ENCODE results near the gene GPR142.
"Not testable (repeated sequence)": the region's sequence is repeated elsewhere in the genome, so short reads cannot be mapped to it uniquely, and the experiment has no call there.

GPR142 gene

DNA sequence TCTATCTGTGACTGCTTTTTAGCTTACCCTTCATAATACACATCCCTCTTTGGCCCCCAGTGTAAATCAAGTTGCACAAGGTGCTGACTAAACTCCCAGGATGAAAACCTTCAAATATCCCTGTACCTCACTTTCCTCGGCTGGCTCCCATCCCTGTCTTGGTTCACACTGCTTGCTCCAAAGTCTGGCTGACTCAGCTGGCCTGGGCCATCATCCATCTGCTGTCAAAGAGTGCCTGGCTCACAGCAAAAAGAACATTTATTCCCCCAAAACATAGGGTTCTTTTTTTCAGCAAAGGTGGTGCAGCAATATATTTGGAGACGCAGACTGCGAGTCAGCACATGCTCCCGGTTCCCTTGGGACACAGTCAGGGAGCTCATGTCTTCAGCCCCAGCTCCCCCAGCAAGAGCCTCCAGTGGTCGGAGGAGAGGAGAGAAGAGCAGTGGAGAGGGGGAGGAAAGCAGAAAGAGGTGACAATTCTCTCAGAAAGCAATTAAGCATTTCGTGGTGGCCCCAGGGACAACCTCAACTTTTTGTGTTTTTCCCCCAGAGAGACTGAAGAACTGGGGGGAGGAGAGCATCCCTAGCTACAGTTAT, 26.1 kb downstream of the GPR142 start:
- no peak for DNase-seq (ENCODE audit: low read depth in 2 of 2)

DNA sequence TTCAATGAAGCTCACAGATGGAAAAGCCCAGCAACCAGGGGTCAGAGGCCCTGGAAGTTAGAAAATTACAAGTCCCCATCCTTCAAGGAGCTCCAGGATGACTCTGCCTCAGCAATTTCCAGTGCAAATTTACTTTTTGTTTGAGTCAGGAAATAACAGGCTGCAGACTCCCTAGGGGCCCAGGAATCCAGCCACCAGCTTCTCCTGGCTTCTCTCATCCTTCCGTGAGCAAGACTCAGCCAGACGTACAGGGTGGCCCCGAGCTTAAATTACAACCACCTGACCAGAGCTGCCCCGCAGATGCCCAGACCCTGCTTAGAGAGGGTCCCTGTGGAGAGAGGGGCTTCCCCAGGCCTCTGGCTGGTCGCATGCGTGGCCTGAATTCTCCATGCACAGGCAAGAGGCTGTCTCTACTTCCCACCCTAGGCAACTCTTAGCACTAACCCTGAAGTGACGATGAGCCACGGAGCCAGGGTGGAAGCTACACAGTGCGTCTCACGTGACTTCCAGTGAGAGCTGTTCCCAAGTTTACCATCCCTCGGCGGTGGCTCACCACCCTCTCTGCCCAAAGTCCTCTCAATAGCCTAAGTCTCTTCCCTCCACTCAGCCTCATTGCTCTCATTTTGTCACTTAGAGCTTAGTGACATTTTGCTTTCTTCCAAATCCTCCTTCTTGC, 27.1 kb downstream of the GPR142 start:
- no peak for DNase-seq (ENCODE audit: low read depth in 2 of 2)

- DNase-seq (ENCODE audit: low read depth in 2 of 2), result no peak
These were observed 27.7 kb downstream of the GPR142 start for GRCh38 chr17:74394977-74395376.

DNA sequence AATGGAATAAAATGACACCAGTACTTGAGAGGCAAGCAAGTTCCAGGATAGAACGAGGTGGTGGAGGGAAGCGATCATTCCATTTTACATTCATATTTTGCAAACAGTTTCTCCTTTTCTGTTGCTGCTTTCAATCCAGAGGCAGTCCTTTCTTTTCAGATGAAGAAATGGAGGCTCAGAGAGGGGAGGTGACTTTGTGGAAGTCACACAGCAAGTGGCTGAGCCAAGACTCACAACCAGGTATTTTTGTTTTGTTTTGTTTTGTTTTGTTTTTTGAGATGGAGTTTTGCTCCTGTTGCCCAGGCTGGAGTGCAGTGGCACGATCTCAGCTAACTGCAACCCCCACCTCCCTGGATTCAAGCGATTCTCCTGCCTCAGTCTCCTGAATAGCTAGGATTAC, 29.3 kb downstream of the GPR142 start:
- no peak for DNase-seq (ENCODE audit: low read depth in 2 of 2)

DNA sequence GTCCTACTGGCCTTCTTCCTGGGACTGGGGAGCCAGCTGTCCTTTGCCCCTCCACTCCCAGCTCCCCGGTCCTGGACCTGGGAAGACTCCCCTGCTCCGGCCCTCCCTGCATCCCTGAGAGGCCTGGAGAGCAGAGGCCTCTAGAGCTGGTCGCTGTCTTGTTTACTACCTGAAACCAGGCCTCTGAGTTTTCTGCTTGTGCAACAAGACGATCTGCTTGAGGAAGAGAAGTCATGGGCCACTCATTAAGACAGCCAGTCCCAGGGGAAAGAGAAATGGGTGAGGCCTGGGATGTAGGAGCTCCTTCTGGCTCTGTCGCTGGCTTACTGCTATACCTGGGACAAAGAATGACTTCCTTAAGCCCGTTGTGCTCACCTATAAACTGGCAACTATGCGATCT, 34.7 kb downstream of the GPR142 start:
- DNase-seq (ENCODE audit: low read depth in 2 of 2), result no peak

- no peak for DNase-seq (ENCODE audit: low read depth in 2 of 2)
These were observed 36.3 kb downstream of the GPR142 start for GRCh38 chr17:74403512-74404137.

- no peak for DNase-seq (ENCODE audit: low read depth in 2 of 2)
These were observed 36.9 kb downstream of the GPR142 start for GRCh38 chr17:74404218-74404617.

- no peak for DNase-seq (ENCODE audit: low read depth in 2 of 2)
These were observed 37.5 kb downstream of the GPR142 start for GRCh38 chr17:74404789-74405188.

GRCh38 chr17:74405311-74405710, 38.0 kb downstream of the GPR142 start:
- not testable (repeated sequence) for DNase-seq (ENCODE audit: low read depth in 2 of 2)

- no peak for DNase-seq (ENCODE audit: low read depth in 2 of 2)
These were observed 40.1 kb downstream of the GPR142 start for GRCh38 chr17:74407384-74407783.

DNA sequence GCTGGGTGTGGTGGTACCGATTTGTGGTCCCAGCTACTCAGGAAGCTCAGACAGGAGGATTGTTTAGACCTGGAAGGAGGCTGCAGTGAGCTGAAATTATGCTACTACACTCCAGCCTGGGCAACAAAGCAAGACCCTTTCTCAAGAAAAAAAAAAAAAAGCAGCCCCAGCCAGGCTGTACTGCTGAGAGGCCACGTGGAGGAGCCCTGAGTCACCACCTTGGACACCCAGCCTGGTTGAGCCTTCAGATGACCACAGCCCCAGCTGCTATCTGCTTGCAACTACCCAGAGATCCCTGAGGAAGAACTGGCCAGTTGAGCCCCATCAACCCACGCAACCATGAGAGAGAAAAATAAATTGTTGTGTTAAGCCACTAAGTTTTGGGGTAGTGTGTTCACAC, 41.0 kb downstream of the GPR142 start:
- DNase-seq (ENCODE audit: low read depth in 2 of 2), result no peak

DNA sequence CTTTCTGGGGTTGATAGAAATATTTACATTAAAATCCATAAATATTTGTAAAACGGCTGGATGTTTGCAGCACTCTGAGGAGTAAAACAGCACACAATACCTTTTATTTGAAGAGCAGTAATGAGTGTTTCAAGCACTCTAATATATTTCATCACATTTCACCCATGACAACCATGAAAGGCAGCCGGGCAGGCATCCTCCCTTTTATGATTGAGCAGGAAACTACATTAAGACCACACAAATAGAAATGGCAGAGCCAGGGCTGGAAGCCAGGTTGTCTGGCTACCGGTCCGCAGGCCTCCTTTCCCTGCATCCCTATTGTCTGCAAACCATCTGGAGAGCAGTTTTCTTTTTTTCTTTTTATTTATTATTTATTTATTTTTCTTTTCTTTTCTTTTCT, 41.5 kb downstream of the GPR142 start:
- no peak for DNase-seq (ENCODE audit: low read depth in 2 of 2)

- DNase-seq (ENCODE audit: low read depth in 2 of 2), result no peak
These were observed 42.7 kb downstream of the GPR142 start for GRCh38 chr17:74410001-74410443.

GRCh38 chr17:74412581-74412980, 45.3 kb downstream of the GPR142 start:
- no peak for DNase-seq (ENCODE audit: low read depth in 2 of 2)

GRCh38 chr17:74413491-74413890, 46.2 kb downstream of the GPR142 start:
- no peak for DNase-seq (ENCODE audit: low read depth in 2 of 2)

DNA sequence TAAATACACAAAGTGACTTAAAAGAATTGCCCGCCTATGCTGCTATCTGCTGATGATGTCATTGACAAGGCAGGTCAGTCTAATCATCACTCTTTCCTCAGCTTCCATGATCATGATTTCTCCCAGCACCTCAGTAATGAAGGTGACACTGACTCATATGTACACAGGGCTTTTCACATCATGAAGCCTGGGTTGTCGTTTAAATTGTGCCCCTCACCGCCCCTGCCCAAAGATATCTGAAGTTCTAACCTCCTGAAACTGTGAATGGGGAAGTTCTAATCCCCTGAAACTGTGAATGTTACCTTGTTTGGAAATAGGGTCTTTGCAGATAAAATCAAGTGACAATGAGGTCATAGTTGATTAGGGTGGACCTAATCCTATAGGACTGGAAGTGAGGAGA, 47.2 kb downstream of the GPR142 start:
- DNase-seq (ENCODE audit: low read depth in 2 of 2), result no peak

GRCh38 chr17:74415608-74416396, 48.5 kb downstream of the GPR142 start:
- no peak for DNase-seq (ENCODE audit: low read depth in 2 of 2)

DNA sequence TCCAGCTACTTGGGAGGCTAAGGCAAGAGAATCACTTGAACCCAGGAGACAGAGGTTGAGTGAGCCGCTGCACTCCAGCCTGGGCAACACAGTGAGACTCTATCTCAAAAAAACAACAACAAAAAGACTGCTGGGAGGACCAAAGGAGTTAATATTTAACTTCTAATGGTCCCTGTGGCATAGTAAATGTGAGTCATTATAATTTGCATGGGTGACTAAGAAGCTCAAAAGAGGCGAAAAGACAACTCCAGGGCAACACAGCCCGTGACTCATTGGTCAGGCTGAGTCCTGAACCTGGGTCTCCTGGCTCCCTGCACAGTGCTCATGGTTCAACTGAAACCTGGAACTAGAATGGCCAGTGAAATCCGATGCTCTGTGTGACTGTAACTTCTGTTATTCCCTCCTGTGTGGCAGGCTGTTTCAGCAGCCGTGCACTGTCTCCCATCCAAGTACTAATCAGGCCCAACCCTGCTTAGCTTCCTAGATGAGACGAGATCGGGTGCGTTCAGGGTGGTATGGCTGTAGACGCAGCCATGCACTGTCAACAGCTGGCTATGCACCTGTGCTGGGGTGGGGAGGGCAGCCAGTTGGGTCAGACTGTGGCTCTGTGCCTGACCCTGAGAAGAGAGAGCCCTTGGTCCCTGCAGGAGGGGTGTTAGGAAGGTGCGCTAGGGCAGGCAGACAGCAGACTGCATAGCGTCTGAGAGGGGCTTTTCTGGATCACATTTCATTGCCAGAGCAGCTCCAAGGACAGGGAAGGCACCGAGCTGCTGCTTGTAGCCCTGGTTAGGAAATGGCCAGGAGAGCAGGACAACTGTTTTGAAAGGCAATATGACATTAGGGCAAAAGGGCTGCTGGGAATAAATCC, 50.1 kb downstream of the GPR142 start:
- no peak for DNase-seq (ENCODE audit: low read depth in 2 of 2)

- no peak for DNase-seq (ENCODE audit: low read depth in 2 of 2)
These were observed 52.7 kb downstream of the GPR142 start for GRCh38 chr17:74419928-74420411.

All from stimulated activated CD8-positive, alpha-beta memory T cell treated with anti-CD3 and anti-CD28 coated beads, Interleukin-7, amount 100 ng/mL, for 4 hours (primary cell).